ENCODE data around the gene USP12.

The USP12 gene

DNA sequence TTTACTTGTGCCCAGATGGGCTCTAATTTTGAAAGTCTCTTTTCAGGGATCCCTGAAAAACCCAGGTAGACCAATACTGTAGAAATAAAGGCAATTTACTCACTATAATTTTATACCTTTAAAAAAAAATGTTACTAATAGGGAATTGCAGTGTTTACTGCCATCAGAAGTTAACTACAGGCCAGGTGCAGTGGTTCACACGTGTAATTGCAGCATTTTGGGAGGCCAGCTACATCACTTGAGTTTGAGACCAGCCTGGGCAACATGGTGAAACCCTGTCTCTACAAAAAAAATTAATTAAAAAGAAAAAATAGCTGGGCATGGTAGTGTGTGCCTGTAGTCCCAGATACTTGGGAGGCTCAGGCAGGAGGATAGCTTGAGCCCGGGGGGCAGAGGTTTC is 10.2 kb downstream of the USP12 start:
- TF ChIP-seq, protein P1, sequence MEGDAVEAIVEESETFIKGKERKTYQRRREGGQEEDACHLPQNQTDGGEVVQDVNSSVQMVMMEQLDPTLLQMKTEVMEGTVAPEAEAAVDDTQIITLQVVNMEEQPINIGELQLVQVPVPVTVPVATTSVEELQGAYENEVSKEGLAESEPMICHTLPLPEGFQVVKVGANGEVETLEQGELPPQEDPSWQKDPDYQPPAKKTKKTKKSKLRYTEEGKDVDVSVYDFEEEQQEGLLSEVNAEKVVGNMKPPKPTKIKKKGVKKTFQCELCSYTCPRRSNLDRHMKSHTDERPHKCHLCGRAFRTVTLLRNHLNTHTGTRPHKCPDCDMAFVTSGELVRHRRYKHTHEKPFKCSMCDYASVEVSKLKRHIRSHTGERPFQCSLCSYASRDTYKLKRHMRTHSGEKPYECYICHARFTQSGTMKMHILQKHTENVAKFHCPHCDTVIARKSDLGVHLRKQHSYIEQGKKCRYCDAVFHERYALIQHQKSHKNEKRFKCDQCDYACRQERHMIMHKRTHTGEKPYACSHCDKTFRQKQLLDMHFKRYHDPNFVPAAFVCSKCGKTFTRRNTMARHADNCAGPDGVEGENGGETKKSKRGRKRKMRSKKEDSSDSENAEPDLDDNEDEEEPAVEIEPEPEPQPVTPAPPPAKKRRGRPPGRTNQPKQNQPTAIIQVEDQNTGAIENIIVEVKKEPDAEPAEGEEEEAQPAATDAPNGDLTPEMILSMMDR (IDR thresholded peaks at IDR 0.05; ENCODE audit: insufficient read depth, low read length) = no peak
- TF ChIP-seq SPI1 (IDR thresholded peaks at IDR 0.05; ENCODE audit: borderline replicate concordance, low read depth) = no peak
- TF ChIP-seq POLR2AphosphoS5 (IDR thresholded peaks at IDR 0.05; ENCODE audit: low read depth) = no peak
- TF ChIP-seq GABPA (IDR thresholded peaks at IDR 0.05; ENCODE audit: low read depth) = no peak
- TF ChIP-seq, protein P2, sequence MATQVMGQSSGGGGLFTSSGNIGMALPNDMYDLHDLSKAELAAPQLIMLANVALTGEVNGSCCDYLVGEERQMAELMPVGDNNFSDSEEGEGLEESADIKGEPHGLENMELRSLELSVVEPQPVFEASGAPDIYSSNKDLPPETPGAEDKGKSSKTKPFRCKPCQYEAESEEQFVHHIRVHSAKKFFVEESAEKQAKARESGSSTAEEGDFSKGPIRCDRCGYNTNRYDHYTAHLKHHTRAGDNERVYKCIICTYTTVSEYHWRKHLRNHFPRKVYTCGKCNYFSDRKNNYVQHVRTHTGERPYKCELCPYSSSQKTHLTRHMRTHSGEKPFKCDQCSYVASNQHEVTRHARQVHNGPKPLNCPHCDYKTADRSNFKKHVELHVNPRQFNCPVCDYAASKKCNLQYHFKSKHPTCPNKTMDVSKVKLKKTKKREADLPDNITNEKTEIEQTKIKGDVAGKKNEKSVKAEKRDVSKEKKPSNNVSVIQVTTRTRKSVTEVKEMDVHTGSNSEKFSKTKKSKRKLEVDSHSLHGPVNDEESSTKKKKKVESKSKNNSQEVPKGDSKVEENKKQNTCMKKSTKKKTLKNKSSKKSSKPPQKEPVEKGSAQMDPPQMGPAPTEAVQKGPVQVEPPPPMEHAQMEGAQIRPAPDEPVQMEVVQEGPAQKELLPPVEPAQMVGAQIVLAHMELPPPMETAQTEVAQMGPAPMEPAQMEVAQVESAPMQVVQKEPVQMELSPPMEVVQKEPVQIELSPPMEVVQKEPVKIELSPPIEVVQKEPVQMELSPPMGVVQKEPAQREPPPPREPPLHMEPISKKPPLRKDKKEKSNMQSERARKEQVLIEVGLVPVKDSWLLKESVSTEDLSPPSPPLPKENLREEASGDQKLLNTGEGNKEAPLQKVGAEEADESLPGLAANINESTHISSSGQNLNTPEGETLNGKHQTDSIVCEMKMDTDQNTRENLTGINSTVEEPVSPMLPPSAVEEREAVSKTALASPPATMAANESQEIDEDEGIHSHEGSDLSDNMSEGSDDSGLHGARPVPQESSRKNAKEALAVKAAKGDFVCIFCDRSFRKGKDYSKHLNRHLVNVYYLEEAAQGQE (IDR thresholded peaks at IDR 0.05; ENCODE audit: insufficient replicate concordance, low read depth) = no peak
- H3K4me3 ChIP-seq (replicated peaks; ENCODE audit: insufficient read depth, low read length) = no peak overlapping the region
- H3K27ac ChIP-seq (replicated peaks) = no peak overlapping the region
- DNase-seq (ENCODE audit: low read depth in 1 of 2, low spot score in 1 of 2) = no peak
- H3K27me3 ChIP-seq (ENCODE audit: insufficient read depth, poor library complexity, severe bottlenecking) = no peaks in the 10 kb centered on the region

DNA sequence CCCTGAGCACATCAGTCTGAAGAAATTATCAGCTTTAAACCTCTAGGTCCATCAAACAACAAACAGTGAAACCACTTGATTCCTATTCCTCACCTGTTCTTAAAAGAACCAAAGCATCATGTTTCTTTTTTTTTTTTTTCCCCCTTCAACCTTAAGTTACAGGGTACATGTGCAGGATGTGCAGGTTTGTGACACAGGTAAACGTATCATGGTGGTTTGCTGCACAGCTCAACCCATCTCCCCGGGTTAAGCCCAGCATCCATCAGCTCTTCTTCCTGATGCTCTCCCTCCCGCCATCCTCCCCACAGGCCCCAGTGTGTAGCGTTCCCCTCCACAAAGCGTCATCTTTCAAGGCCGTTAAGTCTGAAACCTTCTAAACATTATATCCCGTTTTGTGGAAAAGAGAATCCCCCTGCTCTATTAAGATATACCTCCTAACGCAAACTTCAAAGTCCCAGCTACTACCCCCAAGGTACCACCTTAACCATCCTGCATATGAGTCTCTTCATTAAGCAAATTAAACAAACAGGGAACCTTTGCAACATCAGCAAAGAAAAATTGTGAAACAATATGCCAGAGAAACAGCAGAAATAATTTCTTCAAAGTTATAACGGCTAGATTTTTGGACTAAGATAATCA is 10.8 kb downstream of the USP12 start:
- Histone ChIP-seq H3K27me3 (ENCODE audit: insufficient read depth, poor library complexity, severe bottlenecking) (no peaks in the 10 kb centered on the region), H3K4me3 (replicated peaks; ENCODE audit: insufficient read depth, low read length) (no peak overlapping the region), H3K27ac (replicated peaks) (no peak overlapping the region)
- DNase-seq (ENCODE audit: low read depth in 1 of 2, low spot score in 1 of 2) = no peak
- TF ChIP-seq, protein P2 (IDR thresholded peaks at IDR 0.05; ENCODE audit: insufficient replicate concordance, low read depth) = no peak
- TF ChIP-seq POLR2AphosphoS5 (IDR thresholded peaks at IDR 0.05; ENCODE audit: low read depth) = no peak
- no peak for TF ChIP-seq GABPA (IDR thresholded peaks at IDR 0.05; ENCODE audit: low read depth)
- TF ChIP-seq, protein P1 (IDR thresholded peaks at IDR 0.05; ENCODE audit: insufficient read depth, low read length) = no peak
- no peak for TF ChIP-seq SPI1 (IDR thresholded peaks at IDR 0.05; ENCODE audit: borderline replicate concordance, low read depth)

DNA sequence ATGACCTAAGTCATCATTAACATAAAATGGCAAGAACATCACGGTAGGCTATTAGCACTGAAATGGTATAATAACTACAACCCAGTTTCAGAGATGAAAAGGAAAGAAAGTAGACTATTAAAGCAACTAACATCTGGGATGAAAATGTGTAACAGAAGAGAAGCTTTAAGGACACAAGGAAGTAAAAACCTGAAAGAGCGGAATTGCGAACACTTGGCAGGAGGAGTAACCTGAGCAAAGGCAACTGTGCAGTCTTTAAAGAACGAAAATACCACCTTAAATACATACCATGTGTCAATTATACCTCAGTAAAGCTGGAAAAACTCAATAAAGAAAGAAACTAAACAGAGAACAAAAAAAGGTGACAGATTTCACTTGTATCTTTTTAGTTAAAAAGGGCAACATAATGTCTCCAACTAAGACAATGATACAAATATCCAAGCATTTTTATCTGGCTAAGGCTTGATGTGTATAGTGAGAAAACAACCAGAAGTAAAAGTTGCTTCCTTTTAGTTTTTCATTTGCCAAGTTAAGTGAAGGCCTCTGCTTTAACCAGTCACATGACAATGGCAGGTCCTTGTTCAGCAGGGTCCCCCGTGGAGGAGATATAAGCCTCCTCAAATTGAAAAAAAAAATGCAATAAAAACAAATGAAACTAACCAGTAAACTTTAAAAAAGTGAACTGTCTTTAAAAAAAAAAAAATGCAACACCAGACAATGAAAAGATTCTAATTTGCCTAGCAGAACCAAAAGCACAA is 11.6 kb downstream of the USP12 start:
- Histone ChIP-seq H3K4me3 (replicated peaks; ENCODE audit: insufficient read depth, low read length) (no peak overlapping the region), H3K27ac (replicated peaks) (no peak overlapping the region), H3K27me3 (ENCODE audit: insufficient read depth, poor library complexity, severe bottlenecking) (no peaks in the 10 kb centered on the region)
- DNase-seq (ENCODE audit: low read depth in 1 of 2, low spot score in 1 of 2) = no peak
- TF ChIP-seq, protein P2 (IDR thresholded peaks at IDR 0.05; ENCODE audit: insufficient replicate concordance, low read depth) = no peak
- TF ChIP-seq SPI1 (IDR thresholded peaks at IDR 0.05; ENCODE audit: borderline replicate concordance, low read depth) = no peak
- TF ChIP-seq, protein P1 (IDR thresholded peaks at IDR 0.05; ENCODE audit: insufficient read depth, low read length) = no peak
- no peak for TF ChIP-seq POLR2AphosphoS5 (IDR thresholded peaks at IDR 0.05; ENCODE audit: low read depth)
- no peak for TF ChIP-seq GABPA (IDR thresholded peaks at IDR 0.05; ENCODE audit: low read depth)

Measured in HL-60 (cell line).